Activated naive CD8-positive, alpha-beta T cell (primary cell): Measurements from ENCODE around the gene NDUFA7.
A peak's percentile ranks its signal among the peaks of the same experiment; 100 is the strongest.
"Not testable (repeated sequence)": the region's sequence is repeated elsewhere in the genome, so short reads cannot be mapped to it uniquely, and the experiment has no call there.

Experiments used
- H3K27ac Mint-ChIP-seq: one replicate; pipeline ENCODE4 v1.8.0; 2021; ENCODE audit warnings: mixed read lengths
- H3K27me3 Mint-ChIP-seq: one replicate; pipeline ENCODE4 v1.8.0; 2021; ENCODE audit warnings: mixed read lengths
- H3K36me3 Mint-ChIP-seq: one replicate; pipeline ENCODE4 v1.8.0; 2021; ENCODE audit warnings: mixed read lengths
- H3K4me1 Mint-ChIP-seq: one replicate; pipeline ENCODE4 v1.8.0; 2021; ENCODE audit warnings: low read depth, mixed read lengths
- H3K4me3 Mint-ChIP-seq: one replicate; pipeline ENCODE4 v1.8.0; 2021; ENCODE audit warnings: mild to moderate bottlenecking, mixed read lengths
- H3K9me3 Mint-ChIP-seq: one replicate; pipeline ENCODE4 v1.8.0; 2021; ENCODE audit warnings: low read depth, mixed read lengths

The NDUFA7 gene

GRCh38 chr19:8352134-8352827 is 31.1 kb upstream of the NDUFA7 start:
- Mint-ChIP-seq H3K36me3 (no peaks in the 10 kb centered on the region), H3K27me3 (peaks cover 9% of the 10 kb centered on the region), H3K4me3 (no peak overlapping the region), H3K27ac (no peak overlapping the region), H3K9me3 (peaks cover 3% of the 10 kb centered on the region), H3K4me1 (peaks cover 2% of the 10 kb centered on the region)

GRCh38 chr19:8349629-8350372 is 28.6 kb upstream of the NDUFA7 start:
- not testable (repeated sequence) for H3K4me3 Mint-ChIP-seq, H3K36me3 Mint-ChIP-seq, H3K27ac Mint-ChIP-seq, H3K9me3 Mint-ChIP-seq, H3K27me3 Mint-ChIP-seq, H3K4me1 Mint-ChIP-seq

- H3K27ac Mint-ChIP-seq, result no peak overlapping the region
- H3K4me3 Mint-ChIP-seq, result peak overlapping the region; percentile 77
- peaks cover 3% of the 10 kb centered on the region for H3K36me3 Mint-ChIP-seq
- H3K27me3 Mint-ChIP-seq, result peaks cover 5% of the 10 kb centered on the region
- H3K9me3 Mint-ChIP-seq, result no peaks in the 10 kb centered on the region
- peaks cover 11% of the 10 kb centered on the region for H3K4me1 Mint-ChIP-seq
Observed at GRCh38 chr19:8343483-8343844, 22.3 kb upstream of the NDUFA7 start.

- Mint-ChIP-seq H3K27me3 (peaks cover 8% of the 10 kb centered on the region), H3K36me3 (peaks cover 3% of the 10 kb centered on the region), H3K27ac (no peak within 1 kb of the TSS), H3K4me1 (peaks cover 11% of the 10 kb centered on the region), H3K9me3 (no peaks in the 10 kb centered on the region), H3K4me3 (peak within 1 kb of the TSS; percentile 77)
Observed at GRCh38 chr19:8342684-8343482, 21.7 kb upstream of the NDUFA7 start, which contains the start of gene KANK3. KANK3 (minus strand) TSS chr19:8343262; CDS start chr19:8337828, 5,434 bp downstream.

GRCh38 chr19:8342316-8342683 is 21.1 kb upstream of the NDUFA7 start:
- Mint-ChIP-seq H3K9me3 (no peaks in the 10 kb centered on the region), H3K27me3 (peaks cover 10% of the 10 kb centered on the region), H3K27ac (no peak overlapping the region), H3K4me1 (peaks cover 11% of the 10 kb centered on the region), H3K4me3 (peak overlapping the region; percentile 51), H3K36me3 (peaks cover 3% of the 10 kb centered on the region)

- Mint-ChIP-seq H3K4me1 (peaks cover 11% of the 10 kb centered on the region), H3K4me3 (peak overlapping the region; percentile 51), H3K27me3 (peaks cover 13% of the 10 kb centered on the region)
- not testable (repeated sequence) for H3K27ac Mint-ChIP-seq, H3K36me3 Mint-ChIP-seq, H3K9me3 Mint-ChIP-seq
Observed at GRCh38 chr19:8341504-8341903, 20.3 kb upstream of the NDUFA7 start.

- no peak overlapping the region for H3K27ac Mint-ChIP-seq
- H3K27me3 Mint-ChIP-seq, result peaks cover 16% of the 10 kb centered on the region
- no peak overlapping the region for H3K4me3 Mint-ChIP-seq
- H3K4me1 Mint-ChIP-seq, result peaks cover 14% of the 10 kb centered on the region
- H3K9me3 Mint-ChIP-seq, result no peaks in the 10 kb centered on the region
- H3K36me3 Mint-ChIP-seq, result peaks cover 3% of the 10 kb centered on the region
Observed at GRCh38 chr19:8340341-8341096, 19.3 kb upstream of the NDUFA7 start.

GRCh38 chr19:8338835-8339234 is 17.7 kb upstream of the NDUFA7 start:
- H3K27me3 Mint-ChIP-seq, result peaks cover 16% of the 10 kb centered on the region
- H3K4me1 Mint-ChIP-seq, result peaks cover 13% of the 10 kb centered on the region
- H3K27ac Mint-ChIP-seq, result no peak overlapping the region
- H3K4me3 Mint-ChIP-seq, result no peak overlapping the region
- H3K36me3 Mint-ChIP-seq, result peaks cover 3% of the 10 kb centered on the region
- H3K9me3 Mint-ChIP-seq, result no peaks in the 10 kb centered on the region

- Mint-ChIP-seq H3K4me3 (no peak overlapping the region), H3K27me3 (peaks cover 16% of the 10 kb centered on the region), H3K4me1 (peaks cover 7% of the 10 kb centered on the region), H3K27ac (no peak overlapping the region), H3K9me3 (no peaks in the 10 kb centered on the region), H3K36me3 (peaks cover 3% of the 10 kb centered on the region)
Observed at GRCh38 chr19:8337728-8338127, 16.6 kb upstream of the NDUFA7 start.

- no peak overlapping the region for H3K4me3 Mint-ChIP-seq
- H3K9me3 Mint-ChIP-seq, result no peaks in the 10 kb centered on the region
- peaks cover 3% of the 10 kb centered on the region for H3K36me3 Mint-ChIP-seq
- H3K4me1 Mint-ChIP-seq, result peaks cover 6% of the 10 kb centered on the region
- H3K27me3 Mint-ChIP-seq, result peaks cover 16% of the 10 kb centered on the region
- no peak overlapping the region for H3K27ac Mint-ChIP-seq
Observed at GRCh38 chr19:8336660-8337059, 15.5 kb upstream of the NDUFA7 start.

- H3K27ac Mint-ChIP-seq, result no peak overlapping the region
- peaks cover 16% of the 10 kb centered on the region for H3K27me3 Mint-ChIP-seq
- H3K4me1 Mint-ChIP-seq, result peaks cover 4% of the 10 kb centered on the region
- H3K36me3 Mint-ChIP-seq, result peaks cover 3% of the 10 kb centered on the region
- H3K9me3 Mint-ChIP-seq, result no peaks in the 10 kb centered on the region
- H3K4me3 Mint-ChIP-seq, result peak overlapping the region; percentile 73
Observed at GRCh38 chr19:8336072-8336569, 14.9 kb upstream of the NDUFA7 start.

- Mint-ChIP-seq H3K4me3 (peak overlapping the region; percentile 73), H3K4me1 (peaks cover 3% of the 10 kb centered on the region), H3K9me3 (no peaks in the 10 kb centered on the region), H3K27me3 (peaks cover 16% of the 10 kb centered on the region), H3K27ac (no peak overlapping the region), H3K36me3 (peaks cover 3% of the 10 kb centered on the region)
Observed at GRCh38 chr19:8335343-8336071, 14.3 kb upstream of the NDUFA7 start.

GRCh38 chr19:8334458-8335342 is 13.5 kb upstream of the NDUFA7 start:
- H3K4me3 Mint-ChIP-seq, result no peak overlapping the region
- no peak overlapping the region for H3K27ac Mint-ChIP-seq
- no peaks in the 10 kb centered on the region for H3K9me3 Mint-ChIP-seq
- H3K27me3 Mint-ChIP-seq, result peaks cover 15% of the 10 kb centered on the region
- H3K4me1 Mint-ChIP-seq, result peaks cover 3% of the 10 kb centered on the region
- H3K36me3 Mint-ChIP-seq, result peaks cover 3% of the 10 kb centered on the region
